ENCODE measurements around the gene ELFN1. TPM values are rescaled to one million over a fixed set of nuclear protein-coding genes. Genes with fewer than 3 reads are reported as not detected.

Gene ELFN1
- total RNA-seq, 1 donor from 2014 or later: 2.2 TPM

DNA sequence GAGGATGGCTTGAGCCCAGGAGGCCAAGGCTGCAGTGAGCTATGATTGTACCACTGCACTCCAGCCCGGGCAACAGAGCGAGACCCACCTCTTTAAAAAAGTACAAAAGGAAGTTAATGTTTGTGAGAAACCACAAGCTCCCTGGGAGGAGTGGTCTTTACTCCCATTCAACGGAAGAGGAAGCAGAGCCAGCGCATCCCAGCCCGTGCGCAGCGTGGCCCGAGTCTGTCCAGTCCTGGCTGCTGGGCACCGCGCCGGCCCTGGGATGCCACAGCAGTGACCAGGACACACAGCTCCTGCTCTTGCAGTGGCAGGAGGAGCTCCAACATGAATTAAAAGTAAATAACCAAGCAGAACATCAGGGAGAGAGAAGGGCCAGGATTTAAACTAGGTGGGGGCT, 68.4 kb downstream of the ELFN1 start:
- peaks cover 17% of the 10 kb centered on the region for H3K4me1 ChIP-seq
- H3K4me3 ChIP-seq: no peak overlapping the region
- H3K36me3 ChIP-seq: no peaks in the 10 kb centered on the region
- H3K27me3 ChIP-seq: no peaks in the 10 kb centered on the region
- no peaks in the 10 kb centered on the region for H3K9me3 ChIP-seq
- intact Hi-C loops (cut with DNase I): no loop called here
- no peak for DNase-seq (ENCODE audit: extremely low spot score in 2 of 2)
- TF ChIP-seq POLR2A (IDR thresholded peaks at IDR 0.05): no peak
- TF ChIP-seq, protein P1, sequence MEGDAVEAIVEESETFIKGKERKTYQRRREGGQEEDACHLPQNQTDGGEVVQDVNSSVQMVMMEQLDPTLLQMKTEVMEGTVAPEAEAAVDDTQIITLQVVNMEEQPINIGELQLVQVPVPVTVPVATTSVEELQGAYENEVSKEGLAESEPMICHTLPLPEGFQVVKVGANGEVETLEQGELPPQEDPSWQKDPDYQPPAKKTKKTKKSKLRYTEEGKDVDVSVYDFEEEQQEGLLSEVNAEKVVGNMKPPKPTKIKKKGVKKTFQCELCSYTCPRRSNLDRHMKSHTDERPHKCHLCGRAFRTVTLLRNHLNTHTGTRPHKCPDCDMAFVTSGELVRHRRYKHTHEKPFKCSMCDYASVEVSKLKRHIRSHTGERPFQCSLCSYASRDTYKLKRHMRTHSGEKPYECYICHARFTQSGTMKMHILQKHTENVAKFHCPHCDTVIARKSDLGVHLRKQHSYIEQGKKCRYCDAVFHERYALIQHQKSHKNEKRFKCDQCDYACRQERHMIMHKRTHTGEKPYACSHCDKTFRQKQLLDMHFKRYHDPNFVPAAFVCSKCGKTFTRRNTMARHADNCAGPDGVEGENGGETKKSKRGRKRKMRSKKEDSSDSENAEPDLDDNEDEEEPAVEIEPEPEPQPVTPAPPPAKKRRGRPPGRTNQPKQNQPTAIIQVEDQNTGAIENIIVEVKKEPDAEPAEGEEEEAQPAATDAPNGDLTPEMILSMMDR (IDR thresholded peaks at IDR 0.05): no peak
- no peak for TF ChIP-seq POLR2AphosphoS5 (IDR thresholded peaks at IDR 0.05; ENCODE audit: insufficient read depth in 1 of 2, low read depth in 1 of 2)
- H3K27ac ChIP-seq: no peak overlapping the region

DNA sequence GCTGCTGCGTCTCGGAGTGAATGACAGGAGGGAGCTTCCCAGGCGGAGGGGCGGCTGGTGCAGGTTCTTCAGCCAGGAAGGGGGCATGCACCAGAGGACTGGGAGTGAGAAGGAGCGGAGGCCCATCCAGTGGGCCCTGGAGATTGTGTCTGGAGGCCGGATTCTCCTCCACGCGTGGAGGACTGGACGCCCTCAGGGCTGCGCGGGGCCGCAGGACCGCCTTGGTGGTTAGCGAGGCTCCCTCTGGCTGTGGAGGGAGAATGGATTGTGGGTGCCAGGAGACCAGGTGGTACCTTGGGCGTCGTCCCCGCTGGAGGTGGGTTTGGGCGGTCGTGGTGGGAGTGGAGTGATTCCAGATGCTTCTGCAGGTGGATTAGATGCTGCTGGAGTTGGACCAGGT, 68.9 kb downstream of the ELFN1 start:
- Histone ChIP-seq H3K27me3 (no peaks in the 10 kb centered on the region), H3K4me3 (no peak overlapping the region), H3K4me1 (peaks cover 17% of the 10 kb centered on the region), H3K27ac (no peak overlapping the region), H3K36me3 (no peaks in the 10 kb centered on the region), H3K9me3 (no peaks in the 10 kb centered on the region)
- intact Hi-C loops (cut with DNase I): no loop called here
- TF ChIP-seq POLR2A (IDR thresholded peaks at IDR 0.05) (no peak), POLR2AphosphoS5 (IDR thresholded peaks at IDR 0.05; ENCODE audit: insufficient read depth in 1 of 2, low read depth in 1 of 2) (no peak)
- TF ChIP-seq, protein P1 (IDR thresholded peaks at IDR 0.05): no peak
- DNase-seq (ENCODE audit: extremely low spot score in 2 of 2): no peak

DNA sequence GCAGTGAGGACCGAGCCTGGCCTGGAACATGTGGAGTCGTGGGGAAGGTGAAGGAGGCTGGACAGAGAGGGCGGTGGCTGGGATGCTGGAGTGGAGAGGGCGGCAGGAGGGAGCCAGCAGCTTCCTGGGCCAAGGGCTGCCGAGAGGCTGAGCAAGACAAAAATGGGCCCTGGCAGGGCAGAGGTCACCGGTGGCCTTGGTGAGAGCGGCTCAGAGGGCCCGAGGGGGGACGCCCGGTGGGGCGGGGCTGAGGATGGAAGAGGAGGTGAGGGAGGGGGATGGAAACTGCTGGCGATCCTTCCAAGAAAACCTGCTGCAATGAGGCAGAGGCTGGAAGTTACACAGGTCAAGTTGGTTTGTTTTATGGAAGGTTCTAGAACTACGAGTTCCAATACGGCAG, 69.5 kb downstream of the ELFN1 start:
- no peak overlapping the region for H3K27ac ChIP-seq
- no peak overlapping the region for H3K4me3 ChIP-seq
- intact Hi-C loops (cut with DNase I): no loop called here
- H3K36me3 ChIP-seq: no peaks in the 10 kb centered on the region
- TF ChIP-seq, protein P1 (IDR thresholded peaks at IDR 0.05): no peak
- no peak for TF ChIP-seq POLR2AphosphoS5 (IDR thresholded peaks at IDR 0.05; ENCODE audit: insufficient read depth in 1 of 2, low read depth in 1 of 2)
- no peak for TF ChIP-seq POLR2A (IDR thresholded peaks at IDR 0.05)
- no peaks in the 10 kb centered on the region for H3K27me3 ChIP-seq
- H3K4me1 ChIP-seq: peaks cover 17% of the 10 kb centered on the region
- DNase-seq (ENCODE audit: extremely low spot score in 2 of 2): no peak
- no peaks in the 10 kb centered on the region for H3K9me3 ChIP-seq

DNA sequence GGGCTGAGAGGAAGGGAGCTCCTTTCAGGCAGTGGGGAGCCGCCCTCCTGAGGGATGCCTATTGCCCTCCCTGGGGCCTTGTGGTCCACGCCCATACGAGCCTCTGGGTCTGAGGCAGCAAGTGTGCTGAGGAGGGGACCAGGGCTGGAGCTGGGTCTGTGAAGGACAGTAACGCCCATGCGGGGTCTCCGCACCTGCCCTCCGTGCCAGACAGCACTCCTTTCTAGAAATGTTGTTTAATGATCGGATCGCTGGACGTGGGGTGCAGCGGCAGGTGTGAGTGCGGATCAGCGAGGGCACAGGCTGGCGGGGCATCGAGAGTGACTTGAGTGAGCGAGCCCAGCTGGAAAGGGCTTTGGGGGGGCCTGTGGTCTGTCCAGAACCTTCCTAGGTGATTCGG, 70.1 kb downstream of the ELFN1 start:
- Histone ChIP-seq H3K4me3 (no peak overlapping the region), H3K4me1 (peaks cover 17% of the 10 kb centered on the region), H3K9me3 (no peaks in the 10 kb centered on the region), H3K27me3 (no peaks in the 10 kb centered on the region), H3K36me3 (no peaks in the 10 kb centered on the region), H3K27ac (no peak overlapping the region)
- TF ChIP-seq, protein P1 (IDR thresholded peaks at IDR 0.05): no peak
- TF ChIP-seq POLR2AphosphoS5 (IDR thresholded peaks at IDR 0.05; ENCODE audit: insufficient read depth in 1 of 2, low read depth in 1 of 2) (no peak), POLR2A (IDR thresholded peaks at IDR 0.05) (no peak)
- intact Hi-C loops (cut with DNase I): no loop called here
- no peak for DNase-seq (ENCODE audit: extremely low spot score in 2 of 2)

DNA sequence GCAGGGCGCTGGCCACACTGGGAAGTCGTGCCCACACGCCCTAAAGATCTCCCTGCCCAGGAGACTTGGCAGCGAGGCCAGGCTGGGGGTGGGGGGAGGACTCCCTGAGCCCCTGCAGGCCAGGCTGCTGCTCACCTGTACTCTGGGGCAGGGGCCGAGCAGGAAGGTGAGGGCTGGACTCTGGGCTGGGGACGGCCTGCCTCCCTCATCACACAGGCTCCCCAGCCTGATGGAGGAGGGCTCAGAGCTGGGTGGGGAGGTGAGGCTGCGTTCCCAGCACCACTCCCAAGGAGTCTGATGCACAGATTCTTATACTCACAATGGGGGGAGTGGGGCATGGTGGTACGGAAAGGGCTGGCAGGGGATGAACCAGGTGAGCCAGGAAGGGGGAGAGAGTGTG, 71.2 kb downstream of the ELFN1 start:
- Histone ChIP-seq H3K4me1 (peaks cover 17% of the 10 kb centered on the region), H3K36me3 (no peaks in the 10 kb centered on the region), H3K27ac (no peak overlapping the region), H3K9me3 (no peaks in the 10 kb centered on the region), H3K4me3 (no peak overlapping the region), H3K27me3 (no peaks in the 10 kb centered on the region)
- intact Hi-C loops (cut with DNase I): no loop called here
- TF ChIP-seq POLR2AphosphoS5 (IDR thresholded peaks at IDR 0.05; ENCODE audit: insufficient read depth in 1 of 2, low read depth in 1 of 2) (no peak), POLR2A (IDR thresholded peaks at IDR 0.05) (no peak)
- TF ChIP-seq, protein P1 (IDR thresholded peaks at IDR 0.05): no peak
- DNase-seq (ENCODE audit: extremely low spot score in 2 of 2): no peak
